B cell (primary cell): Measurements from ENCODE around the gene ATP12A. TPM values are rescaled to one million over a fixed set of nuclear protein-coding genes. Genes with fewer than 3 reads are reported as not detected.
A peak's percentile ranks its signal among the peaks of the same experiment; 100 is the strongest.

Experiments
- ATAC-seq: fragments of 200-7000 bp; cut with Tn5 transposase; one replicate; pipeline ENCODE4 v1.10.0; 2021; ENCODE audit warnings: low read depth, mild to moderate bottlenecking, moderate number of reproducible peaks, moderate library complexity
- CTCF ChIA-PET: fragments of 350-600 bp; sonication (Branson Sonifier 250); formaldehyde crosslinking; loops from one replicate; lab custom pipeline; 2021; ENCODE audit warnings: antibody characterized with exemption, inconsistent platforms; lab: Charles Lee
- POLR2A ChIA-PET: fragments of 350-600 bp; sonication (Branson Sonifier 250); formaldehyde crosslinking; loops from one replicate; lab custom pipeline; 2021; ENCODE audit warnings: antibody characterized with exemption; lab: Charles Lee
- DNase-seq: peaks from one replicate; pipeline ENCODE4 v3.0.0; 2013
- H2AFZ ChIP-seq: 2 replicates; pipeline ENCODE4 v1.6.1; 2012; ENCODE audit warnings: mild to moderate bottlenecking, low read depth, low read length; ENCODE audit not compliant: insufficient read depth, poor library complexity, severe bottlenecking
- H3K27ac ChIP-seq, 2 donors: 1 replicate in 1 of 2; 2 replicates in 1 of 2; pipeline ENCODE4 v1.5.1; 2012 to 2013; ENCODE audit warnings: low read length in 2 of 2, mild to moderate bottlenecking in 2 of 2, moderate library complexity in 1 of 2
- H3K27me3 ChIP-seq, 4 experiments: fragments of 200-600 bp in 1 of 4; sonication (generic) in 1 of 4; replicated peaks in 1 of 4; 1 replicate in 2 of 4; 2 replicates in 2 of 4; pipeline versions ENCODE4 v1.6.1 to v1.7.0; 2013 to 2016; ENCODE audit warnings: low read length in 3 of 4, mild to moderate bottlenecking in 2 of 4, mixed read lengths in 1 of 4, moderate library complexity in 1 of 4; ENCODE audit not compliant: insufficient read depth in 4 of 4, control insufficient read depth in 3 of 4; ENCODE audit errors: control extremely low read depth in 1 of 4
- H3K36me3 ChIP-seq, 2 experiments: replicated peaks in 1 of 2; 1 replicate in 1 of 2; 2 replicates in 1 of 2; pipeline versions ENCODE4 v1.6.1 to v1.7.1; 2013; ENCODE audit warnings: low read length in 1 of 2; ENCODE audit not compliant: insufficient read depth in 2 of 2, control insufficient read depth in 1 of 2; ENCODE audit errors: control extremely low read depth in 1 of 2, extremely low read depth in 1 of 2
- H3K4me1 ChIP-seq, 2 donors: fragments of 200-600 bp in 1 of 2; sonication (generic) in 1 of 2; 1 replicate in 1 of 2; 2 replicates in 1 of 2; pipeline versions ENCODE4 v1.5.1 to v1.6.1; 2013 to 2017; ENCODE audit warnings: low read length in 2 of 2; ENCODE audit not compliant: control insufficient read depth in 2 of 2, insufficient read depth in 2 of 2
- H3K4me2 ChIP-seq: replicated peaks from 2 replicates; pipeline ENCODE3; 2012; ENCODE audit warnings: mild to moderate bottlenecking, low read depth, low read length; ENCODE audit not compliant: poor library complexity, severe bottlenecking
- H3K4me3 ChIP-seq, 5 experiments: fragments of 200-600 bp in 1 of 5; sonication (generic) in 1 of 5; 1 replicate in 3 of 5; 2 replicates in 2 of 5; pipeline versions ENCODE4 v1.5.1 to v1.7.0; 2011 to 2016; ENCODE audit warnings: low read length in 4 of 5, mild to moderate bottlenecking in 4 of 5, low read depth in 2 of 5, control low read depth in 1 of 5, moderate library complexity in 1 of 5; ENCODE audit not compliant: insufficient read depth in 1 of 5; ENCODE audit errors: control extremely low read depth in 1 of 5, extremely low read depth in 1 of 5
- H3K79me2 ChIP-seq: fragments of 200-600 bp; sonication (generic); one replicate; pipeline ENCODE4 v1.6.0; 2016; ENCODE audit warnings: low read length; ENCODE audit not compliant: control insufficient read depth, insufficient read depth
- H3K9ac ChIP-seq: fragments of 200-600 bp; sonication (generic); 2 replicates; pipeline ENCODE4 v1.6.1; 2017; ENCODE audit warnings: mild to moderate bottlenecking, low read length, moderate library complexity
- H3K9me3 ChIP-seq, 3 donors: one replicate each; pipeline versions ENCODE4 v1.6.1 to v1.7.1; 2013; ENCODE audit warnings: low read length in 2 of 3; ENCODE audit not compliant: control insufficient read depth in 2 of 3, insufficient read depth in 1 of 3; ENCODE audit errors: control extremely low read depth in 1 of 3
- H4K20me1 ChIP-seq: 2 replicates; pipeline ENCODE4 v1.6.0; 2012; ENCODE audit warnings: mild to moderate bottlenecking, low read length; ENCODE audit not compliant: insufficient read depth, control insufficient read depth, poor library complexity, severe bottlenecking
- H3K27ac Mint-ChIP-seq: one replicate; pipeline ENCODE4 v1.8.0; 2021; ENCODE audit warnings: mixed read lengths
- H3K27me3 Mint-ChIP-seq: one replicate; pipeline ENCODE4 v1.8.0; 2021; ENCODE audit warnings: mixed read lengths
- H3K4me1 Mint-ChIP-seq: one replicate; pipeline ENCODE4 v1.8.0; 2021; ENCODE audit warnings: mixed read lengths
- H3K4me3 Mint-ChIP-seq: one replicate; pipeline ENCODE4 v1.8.0; 2021; ENCODE audit warnings: mixed read lengths
- H3K9me3 Mint-ChIP-seq: one replicate; pipeline ENCODE4 v1.8.0; 2022; ENCODE audit warnings: mixed read lengths; ENCODE audit not compliant: insufficient read depth
- EZH2 ChIP-seq: IDR thresholded peaks from 2 replicates; pipeline ENCODE4 v1.6.1; 2012; ENCODE audit warnings: borderline replicate concordance, low read depth, mild to moderate bottlenecking, moderate library complexity, low read length; ENCODE audit not compliant: insufficient read depth, poor library complexity, severe bottlenecking
- whole genome bisulfite sequencing: methylation state at CpG from one replicate; pipeline ENCODE4 v1.1.5; 2013; ENCODE audit warnings: missing lambda C conversion rate; ENCODE audit not compliant: insufficient coverage; 5-methylcytosine and 5-hydroxymethylcytosine counted together
- intact Hi-C: fragments of 100-400 bp; cut with micrococcal nuclease; formaldehyde crosslinking; loops from one replicate; pipeline ENCODE4 v1.10.0; 2022
- polyA plus RNA-seq: library from polyadenylated mRNA; depleted of rRNA; stranded (reverse); fragments of >200 nt; gene quantifications from 2 replicates; pipeline ENCODE4 v1.2.3, GENCODE V29; 2012
- total RNA-seq, 2 donors: library from RNA; stranded (reverse); fragments of 120-200 nt in 1 of 2; gene quantifications; 1 replicate in 1 of 2; 2 replicates in 1 of 2; pipeline versions ENCODE4 v1.2.3 to v1.2.4, GENCODE V29; 2013 to 2022
- TF ChIP-seq, protein P1 (sequence below): fragments of 200-600 bp; IDR thresholded peaks from one replicate; pipeline ENCODE4 v1.8.0; 2022; ENCODE audit warnings: antibody characterized with exemption, mild to moderate bottlenecking

ATP12A gene
- total and polyA plus RNA-seq, 2 donors (not counting 1 experiment from before 2014, with no cell fraction given): not detected

GRCh38 chr13:24670961-24671381, 9.2 kb upstream of the ATP12A start:
- Histone ChIP-seq H3K4me1 (peaks cover 5 to 9% of the 10 kb centered on the region in 2 donors), H3K79me2 (no peaks in the 10 kb centered on the region), H2AFZ (no peak overlapping the region), H3K4me2 (peak overlapping the region; percentile 1), H3K27ac (no peak overlapping the region), H4K20me1 (no peaks in the 10 kb centered on the region), H3K9ac (no peak overlapping the region), H3K27me3 (peaks cover 0 to 7% (median 3%) of the 10 kb centered on the region in 4 experiments), H3K36me3 (no peaks in the 10 kb centered on the region), H3K4me3 (no peak overlapping the region), H3K9me3 (no peaks in the 10 kb centered on the region)
- Mint-ChIP-seq H3K4me1 (peaks cover 8% of the 10 kb centered on the region), H3K4me3 (peak overlapping the region; percentile 12), H3K27ac (no peak overlapping the region), H3K9me3 (no peaks in the 10 kb centered on the region), H3K27me3 (peaks cover 33% of the 10 kb centered on the region)
- WGBS: 11% methylated on average over 4 of the region's 6 CpGs
- peak; percentile 36 for DNase-seq
- CTCF ChIA-PET: interaction anchor here (1.3 kb wide), 1 partner anchor 92 kb away, joined by 6 read pairs; no protein-coding TSS in a partner anchor
- POLR2A ChIA-PET: no interaction called here
- ATAC-seq: no peak
- no peak for TF ChIP-seq EZH2
- intact Hi-C loops: loop anchor here (2.0 kb wide), 1 partner anchor 90 kb away; no protein-coding TSS in a partner anchor

- H3K79me2 ChIP-seq: no peaks in the 10 kb centered on the region
- DNase-seq (peak; percentile 41), ATAC-seq (no peak)
- no peaks in the 10 kb centered on the region for H3K9me3 Mint-ChIP-seq
- no peak overlapping the region for H3K9ac ChIP-seq
- H3K4me2 ChIP-seq: peak overlapping the region; percentile 1
- H4K20me1 ChIP-seq: no peaks in the 10 kb centered on the region
- no peak for TF ChIP-seq EZH2
- TF ChIP-seq, protein P1, sequence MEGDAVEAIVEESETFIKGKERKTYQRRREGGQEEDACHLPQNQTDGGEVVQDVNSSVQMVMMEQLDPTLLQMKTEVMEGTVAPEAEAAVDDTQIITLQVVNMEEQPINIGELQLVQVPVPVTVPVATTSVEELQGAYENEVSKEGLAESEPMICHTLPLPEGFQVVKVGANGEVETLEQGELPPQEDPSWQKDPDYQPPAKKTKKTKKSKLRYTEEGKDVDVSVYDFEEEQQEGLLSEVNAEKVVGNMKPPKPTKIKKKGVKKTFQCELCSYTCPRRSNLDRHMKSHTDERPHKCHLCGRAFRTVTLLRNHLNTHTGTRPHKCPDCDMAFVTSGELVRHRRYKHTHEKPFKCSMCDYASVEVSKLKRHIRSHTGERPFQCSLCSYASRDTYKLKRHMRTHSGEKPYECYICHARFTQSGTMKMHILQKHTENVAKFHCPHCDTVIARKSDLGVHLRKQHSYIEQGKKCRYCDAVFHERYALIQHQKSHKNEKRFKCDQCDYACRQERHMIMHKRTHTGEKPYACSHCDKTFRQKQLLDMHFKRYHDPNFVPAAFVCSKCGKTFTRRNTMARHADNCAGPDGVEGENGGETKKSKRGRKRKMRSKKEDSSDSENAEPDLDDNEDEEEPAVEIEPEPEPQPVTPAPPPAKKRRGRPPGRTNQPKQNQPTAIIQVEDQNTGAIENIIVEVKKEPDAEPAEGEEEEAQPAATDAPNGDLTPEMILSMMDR: peak; percentile 42
- WGBS: 42% methylated on average over 8 of the region's 14 CpGs
- CTCF ChIA-PET: interaction anchor here (0.8 kb wide), 1 partner anchor 96 kb away, joined by 4 read pairs; no protein-coding TSS in a partner anchor
- no peak overlapping the region for H3K27ac Mint-ChIP-seq
- POLR2A ChIA-PET: no interaction called here
- peaks cover 5 to 9% of the 10 kb centered on the region in 2 donors for H3K4me1 ChIP-seq
- H3K27ac ChIP-seq: no peak overlapping the region
- no peak overlapping the region for H2AFZ ChIP-seq
- H3K27me3 Mint-ChIP-seq: peaks cover 33% of the 10 kb centered on the region
- H3K4me3 ChIP-seq: no peak overlapping the region
- H3K27me3 ChIP-seq: peaks cover 0 to 13% (median 3%) of the 10 kb centered on the region in 4 experiments
- H3K4me3 Mint-ChIP-seq: peak overlapping the region; percentile 12
- H3K36me3 ChIP-seq: no peaks in the 10 kb centered on the region
- intact Hi-C loops: loop anchor here (2.0 kb wide), 1 partner anchor 91 kb away; no protein-coding TSS in a partner anchor
- H3K4me1 Mint-ChIP-seq: peaks cover 8% of the 10 kb centered on the region
- no peaks in the 10 kb centered on the region for H3K9me3 ChIP-seq
Measured at GRCh38 chr13:24671386-24672113, 8.7 kb upstream of the ATP12A start.
